Thoracic aorta (tissue), 2 donors: Measurements from ENCODE around the gene CBX1. TPM values are rescaled to one million over a fixed set of nuclear protein-coding genes. Genes with fewer than 3 reads are reported as not detected.

Experiments
- ATAC-seq: fragments of 150-250 bp; one replicate; pipeline ENCODE4 v1.8.0; 2017; ENCODE audit warnings: low read depth; ENCODE audit not compliant: insufficient number of reproducible peaks, low FRiP score
- DNase-seq: peaks from one replicate; pipeline ENCODE4 v3.0.0-alpha.2; 2020; ENCODE audit warnings: low spot score
- H3K27ac ChIP-seq, 2 donors: fragments of 200-600 bp; sonication (generic); 1 replicate in 1 of 2; 2 replicates in 1 of 2; pipeline ENCODE4 v1.5.1; 2016; ENCODE audit warnings: mild to moderate bottlenecking in 2 of 2, moderate library complexity in 2 of 2
- H3K27me3 ChIP-seq: fragments of 200-600 bp; sonication (generic); replicated peaks from 2 replicates; pipeline ENCODE4 v1.6.0; 2016; ENCODE audit warnings: mild to moderate bottlenecking; ENCODE audit not compliant: insufficient read depth
- H3K36me3 ChIP-seq: fragments of 200-600 bp; sonication (generic); one replicate; pipeline ENCODE4 v1.5.1; 2016
- H3K4me1 ChIP-seq, 2 donors: fragments of 200-600 bp; sonication (generic); 1 replicate in 1 of 2; 2 replicates in 1 of 2; pipeline versions ENCODE4 v1.5.1 to v1.6.0; 2016; ENCODE audit warnings: low read depth in 2 of 2, mild to moderate bottlenecking in 1 of 2; ENCODE audit not compliant: control insufficient read depth in 1 of 2
- H3K4me3 ChIP-seq: fragments of 200-600 bp; sonication (generic); 2 replicates; pipeline ENCODE4 v1.5.1; 2016; ENCODE audit warnings: mild to moderate bottlenecking
- H3K9me3 ChIP-seq: fragments of 200-600 bp; sonication (generic); 2 replicates; pipeline ENCODE4 v1.5.1; 2016
- CTCF ChIP-seq: fragments of 200-600 bp; sonication (generic); IDR thresholded peaks from one replicate; pipeline ENCODE4 v1.5.1; 2019; ENCODE audit warnings: antibody characterized with exemption
- total RNA-seq, 2 donors: library from RNA; depleted of rRNA; stranded (reverse); fragments of >200 nt; gene quantifications; one replicate each; pipeline versions ENCODE4 v1.1.0 to v1.2.3, GENCODE V29; 2016

The CBX1 gene
- total RNA-seq, 2 donors from 2014 or later: 35.7 to 36.1 TPM

- Histone ChIP-seq H3K4me1 (no peaks in the 10 kb centered on the region), H3K9me3 (no peaks in the 10 kb centered on the region), H3K4me3 (no peak overlapping the region), H3K27ac (no peak overlapping the region), H3K27me3 (no peaks in the 10 kb centered on the region), H3K36me3 (no peaks in the 10 kb centered on the region)
- ATAC-seq (no peak), DNase-seq (no peak)
- TF ChIP-seq CTCF: no peak
Measured at GRCh38 chr17:48128400-48128799, 27.1 kb upstream of the CBX1 start.

GRCh38 chr17:48127371-48128051, 26.2 kb upstream of the CBX1 start:
- Histone ChIP-seq H3K4me3 (no peak overlapping the region), H3K27ac (no peak overlapping the region), H3K9me3 (no peaks in the 10 kb centered on the region), H3K27me3 (no peaks in the 10 kb centered on the region), H3K4me1 (no peaks in the 10 kb centered on the region), H3K36me3 (peaks cover 7% of the 10 kb centered on the region)
- TF ChIP-seq CTCF: no peak
- ATAC-seq (no peak), DNase-seq (no peak)

GRCh38 chr17:48126532-48126850, 25.2 kb upstream of the CBX1 start:
- Histone ChIP-seq H3K27me3 (no peaks in the 10 kb centered on the region), H3K4me3 (no peak overlapping the region), H3K36me3 (peaks cover 18% of the 10 kb centered on the region), H3K27ac (no peak overlapping the region), H3K9me3 (no peaks in the 10 kb centered on the region), H3K4me1 (no peaks in the 10 kb centered on the region)
- no peak for DNase-seq
- no peak for TF ChIP-seq CTCF
- no peak for ATAC-seq

GRCh38 chr17:48125829-48126531, 24.7 kb upstream of the CBX1 start:
- no peak for DNase-seq
- TF ChIP-seq CTCF: no peak
- Histone ChIP-seq H3K4me3 (no peak overlapping the region), H3K4me1 (no peaks in the 10 kb centered on the region), H3K9me3 (no peaks in the 10 kb centered on the region), H3K36me3 (peaks cover 22% of the 10 kb centered on the region), H3K27ac (no peak overlapping the region), H3K27me3 (no peaks in the 10 kb centered on the region)
- ATAC-seq: no peak

GRCh38 chr17:48123776-48124388, 22.6 kb upstream of the CBX1 start:
- no peak overlapping the region for H3K27ac ChIP-seq
- H3K4me1 ChIP-seq: no peaks in the 10 kb centered on the region
- no peak for ATAC-seq
- no peaks in the 10 kb centered on the region for H3K9me3 ChIP-seq
- no peak overlapping the region for H3K4me3 ChIP-seq
- no peak for DNase-seq
- peaks cover 33% of the 10 kb centered on the region for H3K36me3 ChIP-seq
- TF ChIP-seq CTCF: no peak
- H3K27me3 ChIP-seq: no peaks in the 10 kb centered on the region
